ENCODE results near the gene ECE2.

- TF ChIP-seq CTCF (IDR thresholded peaks at IDR 0.05 in 2 of 3, conservative IDR thresholded peaks at IDR 0.05 in 1 of 3; ENCODE audit: control insufficient read depth in 2 of 3, extremely low read depth in 1 of 3, insufficient read depth in 1 of 3, low read depth in 3 of 3, low read length in 3 of 3) = no peak
- no peak for TF ChIP-seq POLR2AphosphoS5 (IDR thresholded peaks at IDR 0.05; ENCODE audit: low read length)
- TF ChIP-seq NRF1 (conservative IDR thresholded peaks at IDR 0.05; ENCODE audit: low read depth, low read length) = no peak
- TF ChIP-seq SMAD1 (IDR thresholded peaks at IDR 0.05; ENCODE audit: low read depth, partially characterized antibody) = no peak
- no peak for TF ChIP-seq EP300 (IDR thresholded peaks at IDR 0.05; ENCODE audit: borderline replicate concordance in 1 of 2, control insufficient read depth in 1 of 2, low read depth in 2 of 2, low read length in 2 of 2)
- no peak for TF ChIP-seq FOS (IDR thresholded peaks at IDR 0.05; ENCODE audit: borderline replicate concordance, extremely low read depth, insufficient read length)
- TF ChIP-seq RBBP5 (conservative IDR thresholded peaks at IDR 0.05) = no peak
- no peak for TF ChIP-seq SREBF2 (IDR thresholded peaks at IDR 0.05; ENCODE audit: low read length)
- TF ChIP-seq POLR2A (IDR thresholded peaks at IDR 0.05; ENCODE audit: low read depth, low read length) = no peak
- no peak for TF ChIP-seq SP1 (IDR thresholded peaks at IDR 0.05; ENCODE audit: low read depth, low read length)
- TF ChIP-seq BHLHE40 (IDR thresholded peaks at IDR 0.05; ENCODE audit: borderline replicate concordance in 1 of 2, low read depth in 2 of 2, low read length in 1 of 2) = no peak
- no peak for TF ChIP-seq IKZF1 (conservative IDR thresholded peaks at IDR 0.05)
- TF ChIP-seq EZH2 (IDR thresholded peaks at IDR 0.05; ENCODE audit: borderline replicate concordance, control insufficient read depth, low read depth, low read length) = no peak
Measured at GRCh38 chr3:184277366-184277765, 1.5 kb downstream of the ECE2 start.
